ENCODE measurements around the gene SLC43A2. TPM values are rescaled to one million over a fixed set of nuclear protein-coding genes. Genes with fewer than 3 reads are reported as not detected.

The SLC43A2 gene
- polyA plus RNA-seq, 1 donor from 2014 or later: 60.1 TPM

DNA sequence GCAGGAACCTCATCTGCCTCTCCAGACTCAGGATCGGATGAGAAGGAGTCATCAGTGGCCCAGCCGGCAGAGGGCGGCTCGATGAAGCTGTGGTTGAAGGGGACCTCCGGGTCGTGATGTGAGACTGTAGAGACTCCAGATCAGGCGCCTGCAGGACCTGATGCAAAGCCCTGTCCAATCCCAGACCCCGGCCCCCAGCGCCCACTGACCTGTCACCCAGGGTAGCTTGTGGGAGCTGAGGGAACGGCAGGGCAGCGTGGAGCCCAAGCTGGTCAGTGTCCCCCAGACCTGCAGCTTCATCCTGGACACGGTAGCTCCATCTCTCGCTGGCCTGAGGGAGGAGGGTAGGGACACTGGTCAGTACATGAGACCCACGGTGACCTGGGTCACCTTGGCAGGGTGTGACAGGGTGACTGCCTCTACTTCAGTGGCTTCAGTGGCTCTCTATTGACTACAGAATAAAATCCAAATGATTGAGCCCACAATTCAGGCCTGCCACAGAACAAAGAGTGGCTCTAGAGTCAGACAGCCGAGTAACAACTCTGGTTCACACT lies 8.2 kb upstream of the SLC43A2 start:
- no peaks in the 10 kb centered on the region for H3K79me2 ChIP-seq (replicated peaks; ENCODE audit: insufficient read depth, low read length)
- H3F3A ChIP-seq (ENCODE audit: insufficient read depth, low read length, poor library complexity, severe bottlenecking): no peaks in the 10 kb centered on the region
- no peak overlapping the region for H3K4me3 ChIP-seq (ENCODE audit: low read length)
- H4K20me1 ChIP-seq (ENCODE audit: insufficient read depth): no peaks in the 10 kb centered on the region
- no peaks in the 10 kb centered on the region for H3K9me2 ChIP-seq (ENCODE audit: insufficient read depth, low read length)
- H3K27ac ChIP-seq (ENCODE audit: low read length): no peak overlapping the region
- H3K36me3 ChIP-seq (ENCODE audit: insufficient read depth, low read length): no peaks in the 10 kb centered on the region
- no peaks in the 10 kb centered on the region for H3K27me3 ChIP-seq (ENCODE audit: insufficient read depth, low read depth, low read length)
- H3K9me3 ChIP-seq (ENCODE audit: low read length): no peaks in the 10 kb centered on the region
- no peak for TF ChIP-seq MXI1 (conservative IDR thresholded peaks at IDR 0.05; ENCODE audit: poor library complexity, severe bottlenecking)
- TF ChIP-seq EP300 (conservative IDR thresholded peaks at IDR 0.05; ENCODE audit: poor library complexity, severe bottlenecking): no peak
- no peak for TF ChIP-seq RAD21 (conservative IDR thresholded peaks at IDR 0.05)
- TF ChIP-seq, protein P1, sequence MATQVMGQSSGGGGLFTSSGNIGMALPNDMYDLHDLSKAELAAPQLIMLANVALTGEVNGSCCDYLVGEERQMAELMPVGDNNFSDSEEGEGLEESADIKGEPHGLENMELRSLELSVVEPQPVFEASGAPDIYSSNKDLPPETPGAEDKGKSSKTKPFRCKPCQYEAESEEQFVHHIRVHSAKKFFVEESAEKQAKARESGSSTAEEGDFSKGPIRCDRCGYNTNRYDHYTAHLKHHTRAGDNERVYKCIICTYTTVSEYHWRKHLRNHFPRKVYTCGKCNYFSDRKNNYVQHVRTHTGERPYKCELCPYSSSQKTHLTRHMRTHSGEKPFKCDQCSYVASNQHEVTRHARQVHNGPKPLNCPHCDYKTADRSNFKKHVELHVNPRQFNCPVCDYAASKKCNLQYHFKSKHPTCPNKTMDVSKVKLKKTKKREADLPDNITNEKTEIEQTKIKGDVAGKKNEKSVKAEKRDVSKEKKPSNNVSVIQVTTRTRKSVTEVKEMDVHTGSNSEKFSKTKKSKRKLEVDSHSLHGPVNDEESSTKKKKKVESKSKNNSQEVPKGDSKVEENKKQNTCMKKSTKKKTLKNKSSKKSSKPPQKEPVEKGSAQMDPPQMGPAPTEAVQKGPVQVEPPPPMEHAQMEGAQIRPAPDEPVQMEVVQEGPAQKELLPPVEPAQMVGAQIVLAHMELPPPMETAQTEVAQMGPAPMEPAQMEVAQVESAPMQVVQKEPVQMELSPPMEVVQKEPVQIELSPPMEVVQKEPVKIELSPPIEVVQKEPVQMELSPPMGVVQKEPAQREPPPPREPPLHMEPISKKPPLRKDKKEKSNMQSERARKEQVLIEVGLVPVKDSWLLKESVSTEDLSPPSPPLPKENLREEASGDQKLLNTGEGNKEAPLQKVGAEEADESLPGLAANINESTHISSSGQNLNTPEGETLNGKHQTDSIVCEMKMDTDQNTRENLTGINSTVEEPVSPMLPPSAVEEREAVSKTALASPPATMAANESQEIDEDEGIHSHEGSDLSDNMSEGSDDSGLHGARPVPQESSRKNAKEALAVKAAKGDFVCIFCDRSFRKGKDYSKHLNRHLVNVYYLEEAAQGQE (IDR thresholded peaks at IDR 0.05; ENCODE audit: borderline replicate concordance): no peak
- TF ChIP-seq TAF1 (IDR thresholded peaks at IDR 0.05; ENCODE audit: low read depth): no peak
- no peak for TF ChIP-seq POLR2AphosphoS5 (IDR thresholded peaks at IDR 0.05)
- TF ChIP-seq SMC3 (conservative IDR thresholded peaks at IDR 0.05; ENCODE audit: poor library complexity): no peak
- TF ChIP-seq, protein P2, sequence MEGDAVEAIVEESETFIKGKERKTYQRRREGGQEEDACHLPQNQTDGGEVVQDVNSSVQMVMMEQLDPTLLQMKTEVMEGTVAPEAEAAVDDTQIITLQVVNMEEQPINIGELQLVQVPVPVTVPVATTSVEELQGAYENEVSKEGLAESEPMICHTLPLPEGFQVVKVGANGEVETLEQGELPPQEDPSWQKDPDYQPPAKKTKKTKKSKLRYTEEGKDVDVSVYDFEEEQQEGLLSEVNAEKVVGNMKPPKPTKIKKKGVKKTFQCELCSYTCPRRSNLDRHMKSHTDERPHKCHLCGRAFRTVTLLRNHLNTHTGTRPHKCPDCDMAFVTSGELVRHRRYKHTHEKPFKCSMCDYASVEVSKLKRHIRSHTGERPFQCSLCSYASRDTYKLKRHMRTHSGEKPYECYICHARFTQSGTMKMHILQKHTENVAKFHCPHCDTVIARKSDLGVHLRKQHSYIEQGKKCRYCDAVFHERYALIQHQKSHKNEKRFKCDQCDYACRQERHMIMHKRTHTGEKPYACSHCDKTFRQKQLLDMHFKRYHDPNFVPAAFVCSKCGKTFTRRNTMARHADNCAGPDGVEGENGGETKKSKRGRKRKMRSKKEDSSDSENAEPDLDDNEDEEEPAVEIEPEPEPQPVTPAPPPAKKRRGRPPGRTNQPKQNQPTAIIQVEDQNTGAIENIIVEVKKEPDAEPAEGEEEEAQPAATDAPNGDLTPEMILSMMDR (IDR thresholded peaks at IDR 0.05; ENCODE audit: poor library complexity, severe bottlenecking): no peak
- TF ChIP-seq EZH2 (IDR thresholded peaks at IDR 0.05; ENCODE audit: borderline replicate concordance, insufficient read depth, low read length, poor library complexity, severe bottlenecking): no peak
- H2AFZ ChIP-seq (ENCODE audit: low read depth, low read length): no peak overlapping the region
- H3K9ac ChIP-seq (ENCODE audit: low read length): no peak overlapping the region
- H3K4me2 ChIP-seq (ENCODE audit: low read length): no peak overlapping the region

DNA sequence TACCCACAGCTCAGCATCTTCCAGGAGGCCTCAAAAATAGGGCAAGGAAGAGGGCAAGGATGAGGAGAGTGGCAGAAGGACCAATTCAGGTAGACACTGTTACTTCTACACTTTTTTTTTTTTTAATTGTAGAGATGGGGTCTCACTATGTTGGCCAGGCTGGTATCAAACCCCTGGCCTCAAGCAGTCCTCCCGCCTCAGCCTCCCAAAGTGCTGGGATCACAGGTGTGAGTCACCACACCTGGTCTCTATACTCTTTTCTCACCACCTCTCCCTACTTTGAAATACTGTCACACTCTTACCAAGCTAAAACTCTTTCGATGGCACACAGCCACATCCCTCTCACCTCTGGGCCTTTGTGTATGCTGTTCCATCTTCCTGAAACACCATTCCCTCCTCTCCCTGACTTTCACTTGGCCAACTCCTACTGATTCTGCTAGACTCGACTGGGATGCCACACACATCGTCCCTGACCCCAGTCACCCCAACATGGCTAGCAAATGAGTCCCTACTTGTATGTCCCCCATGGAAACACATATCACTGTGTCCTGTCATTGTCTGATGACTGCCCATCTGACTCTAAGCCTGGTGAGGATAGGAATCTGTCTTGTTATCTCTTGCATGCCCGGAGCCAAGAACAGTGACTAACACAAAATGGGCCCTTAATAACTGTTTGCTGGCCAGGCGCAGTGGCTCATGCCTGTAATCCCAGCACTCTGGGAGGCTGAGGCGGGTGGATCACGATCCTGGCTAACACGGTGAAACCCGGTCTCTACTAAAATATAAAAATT lies 7.2 kb upstream of the SLC43A2 start:
- Histone ChIP-seq H3F3A (ENCODE audit: insufficient read depth, low read length, poor library complexity, severe bottlenecking) (no peaks in the 10 kb centered on the region), H3K4me3 (ENCODE audit: low read length) (no peak overlapping the region), H3K9me2 (ENCODE audit: insufficient read depth, low read length) (no peaks in the 10 kb centered on the region), H3K27me3 (ENCODE audit: insufficient read depth, low read depth, low read length) (no peaks in the 10 kb centered on the region), H2AFZ (ENCODE audit: low read depth, low read length) (no peak overlapping the region), H3K36me3 (ENCODE audit: insufficient read depth, low read length) (no peaks in the 10 kb centered on the region), H3K9ac (ENCODE audit: low read length) (no peak overlapping the region), H3K27ac (ENCODE audit: low read length) (no peak overlapping the region), H3K9me3 (ENCODE audit: low read length) (no peaks in the 10 kb centered on the region), H3K79me2 (replicated peaks; ENCODE audit: insufficient read depth, low read length) (no peaks in the 10 kb centered on the region), H3K4me2 (ENCODE audit: low read length) (no peak overlapping the region), H4K20me1 (ENCODE audit: insufficient read depth) (no peaks in the 10 kb centered on the region)
- TF ChIP-seq, protein P1 (IDR thresholded peaks at IDR 0.05; ENCODE audit: borderline replicate concordance): no peak
- TF ChIP-seq, protein P2 (IDR thresholded peaks at IDR 0.05; ENCODE audit: poor library complexity, severe bottlenecking): no peak
- no peak for TF ChIP-seq MXI1 (conservative IDR thresholded peaks at IDR 0.05; ENCODE audit: poor library complexity, severe bottlenecking)
